ENCODE results near the gene ITPRIPL2.

DNA sequence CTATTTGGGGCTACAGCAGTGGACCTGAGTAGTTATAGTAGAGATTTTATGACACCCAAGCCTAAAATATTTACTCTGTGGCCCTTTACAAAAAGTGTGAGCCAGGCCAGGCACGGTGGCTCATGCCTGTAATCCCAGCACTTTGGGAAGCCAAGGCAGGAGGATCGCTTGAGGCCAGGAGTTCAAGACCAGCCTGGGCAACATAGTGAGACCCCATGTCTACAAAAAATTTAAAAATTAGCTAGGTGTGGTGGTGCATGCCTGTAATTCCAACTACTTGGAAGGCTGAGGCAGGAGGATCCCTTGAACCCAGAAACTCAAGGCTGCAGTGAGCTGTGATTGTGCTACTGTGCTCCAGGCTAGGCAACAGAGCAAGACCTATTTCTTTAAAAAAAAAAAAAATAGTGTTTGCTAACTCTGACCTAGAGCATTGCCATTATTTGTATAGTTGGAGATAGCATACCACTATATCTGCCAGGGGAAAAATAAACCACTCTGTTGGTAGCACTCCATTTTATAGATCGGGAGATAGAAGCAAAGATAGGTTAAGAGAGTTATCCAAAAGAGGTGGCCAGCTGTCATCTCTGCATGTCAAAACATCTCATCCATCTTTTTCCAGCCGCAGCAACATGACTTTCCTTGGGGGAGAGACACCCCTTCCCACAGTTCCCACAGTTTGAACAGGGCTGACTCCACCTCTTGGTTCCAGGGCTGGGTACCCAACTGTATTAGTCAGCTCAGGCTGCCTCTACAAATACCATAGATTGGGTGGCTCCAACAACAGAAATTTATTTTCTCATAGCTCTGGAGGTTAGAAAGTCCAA lies 3.0 kb upstream of the ITPRIPL2 start:
- TF ChIP-seq CTCF (conservative IDR thresholded peaks at IDR 0.05; ENCODE audit: low read depth, low read length) (no peak), EZH2 (IDR thresholded peaks at IDR 0.05; ENCODE audit: low read length, unreplicated experiment) (no peak)
